GM18951 (cell line): ENCODE results near the gene SMAD9.

Experiments used
- POLR2A ChIP-seq: IDR thresholded peaks from 4 replicates; pipeline ENCODE4 v1.6.1; 2011; ENCODE audit warnings: mild to moderate bottlenecking; ENCODE audit not compliant: insufficient read length, insufficient read depth; ENCODE audit errors: extremely low read depth
- in situ Hi-C: fragments of 300-500 bp; cut with MboI; formaldehyde crosslinking; loops from one replicate; pipeline ENCODE4 v1.12.0; 2022; ENCODE audit warnings: low sequenced_read_pairs, mixed read lengths, inconsistent platforms; ENCODE audit not compliant: unreplicated experiment

Gene SMAD9

GRCh38 chr13:36866232-36866631, 53.8 kb downstream of the SMAD9 start:
- in situ Hi-C loops, result no loop called here
- TF ChIP-seq POLR2A, result no peak

GRCh38 chr13:36865265-36865664, 54.8 kb downstream of the SMAD9 start:
- in situ Hi-C loops, result no loop called here

GRCh38 chr13:36862722-36863121, 57.3 kb downstream of the SMAD9 start:
- TF ChIP-seq POLR2A, result no peak
- in situ Hi-C loops, result no loop called here

More at GRCh38 chr13:36865265-36865664, 54.8 kb downstream of the SMAD9 start:
- no peak for TF ChIP-seq POLR2A

- TF ChIP-seq POLR2A, result no peak
- in situ Hi-C loops, result no loop called here
These were observed 57.9 kb downstream of the SMAD9 start for GRCh38 chr13:36862002-36862685.

GRCh38 chr13:36859259-36859658, 60.8 kb downstream of the SMAD9 start:
- in situ Hi-C loops, result loop anchor here (10.0 kb wide), 1 partner anchor 126 kb away; no protein-coding TSS in a partner anchor
- TF ChIP-seq POLR2A, result no peak

GRCh38 chr13:36858290-36858689, 61.7 kb downstream of the SMAD9 start:
- in situ Hi-C loops, result loop anchor here (10.0 kb wide), 1 partner anchor 127 kb away; no protein-coding TSS in a partner anchor
- TF ChIP-seq POLR2A, result no peak

GRCh38 chr13:36857253-36857652, 62.8 kb downstream of the SMAD9 start:
- no peak for TF ChIP-seq POLR2A
- in situ Hi-C loops, result loop anchor here (10.0 kb wide), 1 partner anchor 128 kb away; no protein-coding TSS in a partner anchor

- in situ Hi-C loops, result loop anchor here (10.0 kb wide), 1 partner anchor 134 kb away; no protein-coding TSS in a partner anchor
These were observed 69.1 kb downstream of the SMAD9 start for GRCh38 chr13:36850790-36851438.

GRCh38 chr13:36848199-36848982, 71.6 kb downstream of the SMAD9 start:
- no peak for TF ChIP-seq POLR2A
- in situ Hi-C loops, result no loop called here

More at GRCh38 chr13:36850790-36851438, 69.1 kb downstream of the SMAD9 start:
- TF ChIP-seq POLR2A, result no peak

- in situ Hi-C loops, result no loop called here
- TF ChIP-seq POLR2A, result no peak
These were observed 72.4 kb downstream of the SMAD9 start for GRCh38 chr13:36847606-36848005.

- TF ChIP-seq POLR2A, result no peak
- in situ Hi-C loops, result no loop called here
These were observed 78.6 kb downstream of the SMAD9 start for GRCh38 chr13:36841391-36841790.

- TF ChIP-seq POLR2A, result no peak
- in situ Hi-C loops, result no loop called here
These were observed 79.3 kb downstream of the SMAD9 start for GRCh38 chr13:36840718-36841250.

GRCh38 chr13:36839981-36840380, 80.1 kb downstream of the SMAD9 start:
- TF ChIP-seq POLR2A, result no peak
- in situ Hi-C loops, result no loop called here
